NCI-H1105 treated with DMSO at 0.1 percent for 48 hours (cell line): ENCODE measurements around the gene COX19.
"Not testable (repeated sequence)": the region's sequence is repeated elsewhere in the genome, so short reads cannot be mapped to it uniquely, and the experiment has no call there.

Experiments
- DNase-seq: peaks from one replicate; lab custom pipeline; 2025; lab: John Stamatoyannopoulos, UW

COX19 gene

DNA sequence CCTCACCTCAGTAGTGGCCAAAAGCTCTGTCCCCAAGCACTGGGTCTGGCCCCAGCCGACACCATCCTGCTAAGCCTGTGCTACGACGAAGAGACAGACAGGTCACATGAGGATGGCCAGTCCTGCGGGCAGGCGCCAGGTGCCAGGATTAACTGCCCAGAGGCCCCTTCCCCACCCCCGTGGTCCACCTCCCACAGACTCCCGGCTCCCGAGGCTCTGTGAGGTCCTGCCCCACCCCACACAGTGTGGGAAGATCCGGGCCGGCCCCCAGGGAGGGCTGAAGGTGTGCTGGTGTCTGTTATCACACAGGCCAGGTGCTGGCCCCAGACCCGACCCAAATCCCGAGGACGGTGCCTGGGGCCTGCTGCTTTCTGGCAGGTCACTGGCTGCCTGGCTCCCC, 34.9 kb upstream of the COX19 start:
- no peak for DNase-seq

DNA sequence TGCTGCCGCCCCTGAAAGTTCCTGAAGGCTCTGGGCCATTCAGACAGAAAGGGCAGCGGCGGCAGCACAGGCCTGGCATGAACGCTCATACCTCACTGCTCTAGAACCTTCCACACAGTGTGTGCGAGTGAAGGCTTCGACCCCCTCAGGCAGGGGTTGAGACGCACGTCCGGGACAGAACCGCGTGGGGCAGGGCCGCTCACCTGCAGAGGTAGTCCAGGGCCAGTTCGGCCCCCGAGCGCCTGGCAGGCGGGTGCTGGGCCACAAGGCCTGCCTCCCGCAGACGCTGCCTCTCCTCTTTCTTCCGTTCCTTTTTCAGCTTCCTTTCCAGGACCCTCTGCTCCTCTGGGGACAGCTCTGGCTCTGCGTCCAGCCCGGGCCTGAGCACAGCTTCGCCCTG, 34.4 kb upstream of the COX19 start:
- no peak for DNase-seq

DNA sequence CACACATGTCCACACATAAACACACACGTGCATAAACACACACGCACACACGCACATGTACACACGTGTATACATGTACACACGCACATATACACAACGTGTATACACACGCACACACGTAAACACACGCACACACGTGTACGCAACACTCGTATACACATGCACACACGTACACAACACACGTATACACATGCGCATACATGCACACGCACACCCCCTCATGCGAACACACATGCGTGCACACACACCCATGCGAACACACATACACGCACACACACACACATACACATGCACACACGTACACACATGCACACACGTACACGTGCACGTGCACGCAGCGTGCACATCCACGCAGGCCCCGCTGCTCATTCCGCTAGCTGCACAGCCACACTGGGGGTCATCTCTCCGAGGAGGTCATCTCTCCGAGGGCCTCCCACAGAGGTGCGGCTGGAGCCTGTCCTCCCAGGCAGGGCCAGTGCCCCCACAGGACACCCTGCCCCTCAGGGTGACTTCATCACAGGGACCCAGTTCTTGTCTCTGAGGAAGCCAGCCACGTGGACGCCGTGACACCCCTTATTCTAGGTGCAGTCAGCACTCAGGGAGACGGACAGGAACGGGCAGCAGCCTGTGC, 33.5 kb upstream of the COX19 start:
- DNase-seq, result no peak

DNA sequence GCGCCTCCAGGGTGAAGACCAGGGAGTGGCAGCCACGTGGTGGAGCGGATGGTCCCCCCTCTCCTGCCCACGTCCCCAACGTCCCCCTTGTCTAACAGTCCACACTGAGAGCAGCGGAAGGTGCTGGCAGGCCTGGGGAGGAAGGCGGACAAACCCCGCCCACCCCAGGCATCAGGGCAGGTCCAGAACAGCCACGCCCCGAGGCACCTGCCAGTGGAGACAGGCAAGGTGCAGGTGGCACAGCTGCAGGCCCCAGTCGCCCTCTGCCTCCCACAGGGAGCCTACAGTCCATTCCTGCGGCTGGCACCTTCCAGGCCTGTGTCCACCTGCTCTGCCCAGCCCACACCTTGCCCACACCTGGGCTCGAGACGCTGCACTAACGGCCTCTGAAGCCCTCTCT, 32.6 kb upstream of the COX19 start:
- DNase-seq, result no peak

DNA sequence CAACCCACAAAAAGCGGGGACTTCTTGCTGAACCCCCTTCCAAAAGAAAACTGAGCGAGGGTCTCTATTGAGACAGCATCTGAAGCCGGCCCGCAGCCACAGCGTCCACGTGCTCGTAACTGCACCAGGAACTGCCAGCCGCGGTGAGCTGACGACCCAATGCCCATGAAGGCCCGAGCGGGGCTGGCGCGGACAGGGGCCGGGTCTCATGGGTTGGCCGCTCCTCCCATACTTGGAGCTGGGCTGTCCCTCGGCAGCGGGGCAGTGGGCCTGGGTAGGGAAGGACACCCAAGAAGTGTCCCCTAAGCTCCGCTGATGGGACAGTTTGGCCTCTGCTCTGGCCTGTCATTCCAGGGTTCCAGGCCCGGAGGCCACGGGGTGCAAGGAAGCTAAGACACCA, 30.0 kb upstream of the COX19 start:
- DNase-seq, result no peak

DNA sequence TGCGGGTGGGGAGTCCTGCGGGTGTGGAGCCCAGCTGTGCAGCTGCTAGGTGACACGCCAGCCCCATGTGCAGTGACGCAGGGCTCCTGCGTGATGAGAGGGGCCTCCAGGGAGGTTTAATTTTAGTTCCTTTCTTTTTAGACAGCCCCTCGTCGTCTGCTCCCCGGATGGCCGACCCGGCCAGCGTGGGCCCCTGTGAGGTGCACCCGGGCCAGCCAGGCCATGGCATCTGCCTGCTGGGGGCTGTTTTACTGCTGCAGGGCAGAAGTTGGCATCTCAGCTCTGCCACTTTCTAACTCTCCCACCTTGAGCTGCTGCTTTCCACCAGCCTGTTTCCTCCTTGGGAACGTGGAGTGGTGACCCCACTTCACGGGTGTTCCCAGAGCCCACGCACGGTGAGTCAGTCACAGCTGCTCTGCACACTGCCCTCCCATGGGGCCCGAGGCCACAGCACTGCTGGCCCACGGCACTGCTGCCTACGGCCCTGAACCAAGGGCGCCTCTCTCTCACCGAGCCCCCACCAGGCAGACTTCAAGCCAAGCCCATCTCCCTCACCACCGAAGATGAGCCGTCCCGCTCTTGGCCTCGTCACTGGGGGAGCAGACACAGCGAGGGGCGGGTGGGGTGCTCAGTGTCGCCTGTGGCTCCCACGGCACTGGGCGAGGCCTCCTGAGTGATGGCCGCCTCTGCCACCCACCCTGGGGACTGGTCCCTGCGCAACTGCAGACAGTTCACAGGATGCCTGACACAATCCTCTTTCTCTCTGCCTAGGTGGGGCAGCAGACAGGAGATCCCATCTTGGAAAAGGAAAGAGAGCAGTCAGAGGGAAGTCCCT, 28.9 kb upstream of the COX19 start:
- no peak for DNase-seq

DNA sequence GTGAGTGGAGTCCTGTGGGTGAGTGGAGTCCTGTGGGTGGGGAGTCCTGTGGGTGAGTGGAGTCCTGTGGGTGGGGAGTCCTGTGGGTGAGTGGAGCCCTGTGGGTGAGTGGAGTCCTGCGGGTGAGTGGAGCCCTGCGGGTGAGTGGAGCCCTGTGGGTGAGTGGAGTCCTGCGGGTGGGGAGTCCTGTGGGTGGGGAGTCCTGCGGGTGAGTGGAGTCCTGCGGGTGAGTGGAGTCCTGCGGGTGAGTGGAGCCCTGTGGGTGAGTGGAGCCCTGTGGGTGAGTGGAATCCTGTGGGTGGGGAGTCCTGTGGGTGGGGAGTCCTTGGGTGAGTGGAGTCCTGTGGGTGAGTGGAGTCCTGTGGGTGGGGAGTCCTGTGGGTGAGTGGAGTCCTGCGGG, 27.1 kb upstream of the COX19 start:
- not testable (repeated sequence) for DNase-seq

DNA sequence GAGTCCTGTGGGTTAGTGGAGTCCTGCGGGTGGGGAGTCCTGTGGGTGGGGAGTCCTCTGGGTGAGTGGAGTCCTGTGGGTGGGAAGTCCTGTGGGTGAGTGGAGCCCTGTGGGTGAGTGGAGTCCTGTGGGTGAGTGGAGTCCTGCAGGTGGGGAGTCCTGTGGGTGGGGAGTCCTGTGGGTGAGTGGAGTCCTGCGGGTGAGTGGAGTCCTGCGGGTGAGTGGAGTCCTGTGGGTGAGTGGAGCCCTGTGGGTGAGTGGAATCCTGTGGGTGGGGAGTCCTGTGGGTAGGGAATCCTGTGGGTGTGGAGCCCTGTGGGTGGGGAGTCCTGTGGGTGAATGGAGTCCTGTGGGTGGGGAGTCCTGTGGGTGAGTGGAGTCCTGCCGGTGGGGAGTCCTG, 26.7 kb upstream of the COX19 start:
- DNase-seq, result not testable (repeated sequence)

DNA sequence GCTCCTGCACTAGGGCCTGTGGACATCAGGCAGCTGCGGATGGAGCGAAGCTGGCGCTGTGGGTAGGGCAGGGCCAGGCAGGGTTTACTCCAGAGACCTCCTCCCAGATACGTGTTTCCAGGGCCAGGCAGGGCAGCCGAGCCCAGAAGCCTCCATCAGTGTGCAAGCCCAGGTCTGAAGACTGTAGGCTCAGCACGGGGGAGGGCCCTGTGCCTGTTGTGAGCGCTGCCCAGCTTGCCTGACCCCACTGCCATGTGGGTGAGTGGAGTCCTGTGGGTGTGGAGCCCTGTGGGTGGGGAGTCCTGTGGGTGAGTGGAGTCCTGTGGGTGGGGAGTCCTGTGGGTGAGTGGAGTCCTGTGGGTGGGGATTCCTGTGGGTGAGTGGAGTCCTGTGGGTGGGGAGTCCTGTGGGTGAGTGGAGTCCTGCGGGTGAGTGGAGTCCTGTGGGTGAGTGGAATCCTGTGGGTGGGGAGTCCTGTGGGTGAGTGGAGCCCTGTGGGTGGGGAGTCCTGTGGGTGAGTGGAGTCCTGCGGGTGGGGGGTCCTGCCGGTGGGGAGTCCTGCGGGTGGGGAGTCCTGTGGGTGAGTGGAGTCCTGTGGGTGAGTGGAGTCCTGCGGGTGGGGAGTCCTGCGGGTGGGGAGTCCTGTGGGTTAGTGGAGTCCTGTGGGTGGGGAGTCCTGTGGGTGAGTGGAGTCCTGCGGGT, 25.9 kb upstream of the COX19 start:
- not testable (repeated sequence) for DNase-seq

DNA sequence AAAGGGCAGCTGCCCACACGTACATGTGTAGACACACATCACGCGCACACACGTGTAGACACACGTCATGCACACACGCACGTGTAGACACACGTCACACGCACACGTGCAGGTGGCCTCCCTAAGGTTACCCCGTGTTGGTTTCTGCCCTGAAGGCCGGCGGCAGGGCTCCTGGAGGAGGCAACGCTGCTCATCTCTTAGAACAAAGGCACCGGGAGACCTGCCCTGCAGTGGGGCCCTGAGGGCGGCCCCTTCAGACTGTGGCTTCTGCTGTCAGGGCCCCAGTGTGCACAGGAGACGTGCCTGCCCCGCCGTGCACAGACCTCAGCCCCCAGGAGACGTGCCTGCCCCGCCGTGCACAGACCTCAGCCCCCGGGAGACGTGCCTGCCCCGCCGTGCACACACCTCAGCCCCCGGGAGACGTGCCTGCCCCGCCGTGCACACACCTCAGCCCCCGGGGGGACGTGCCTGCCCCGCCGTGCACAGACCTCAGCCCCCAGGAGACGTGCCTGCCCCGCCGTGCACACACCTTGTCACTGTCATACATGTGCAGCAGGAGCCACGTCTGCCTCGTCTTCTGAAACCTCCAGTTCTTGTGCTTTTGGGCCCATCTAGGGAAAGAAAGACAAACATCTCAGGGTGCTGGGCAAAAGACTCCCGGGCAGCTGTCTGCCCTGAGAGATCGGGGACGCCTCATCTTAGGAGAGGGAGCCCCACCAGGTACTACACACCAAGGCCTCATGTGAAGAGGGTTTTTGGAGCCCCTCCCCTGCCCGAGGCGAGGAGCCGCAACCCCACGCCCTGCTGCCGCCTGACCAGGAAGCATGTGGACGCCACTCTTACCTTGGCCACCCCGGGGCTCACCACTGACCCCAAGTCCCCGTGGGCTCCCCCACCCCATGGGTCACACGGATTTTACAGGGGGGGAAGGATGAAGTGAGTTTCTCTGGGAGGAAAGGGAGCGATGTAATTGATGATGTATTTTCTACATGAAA, 24.9 kb upstream of the COX19 start:
- DNase-seq, result no peak

DNA sequence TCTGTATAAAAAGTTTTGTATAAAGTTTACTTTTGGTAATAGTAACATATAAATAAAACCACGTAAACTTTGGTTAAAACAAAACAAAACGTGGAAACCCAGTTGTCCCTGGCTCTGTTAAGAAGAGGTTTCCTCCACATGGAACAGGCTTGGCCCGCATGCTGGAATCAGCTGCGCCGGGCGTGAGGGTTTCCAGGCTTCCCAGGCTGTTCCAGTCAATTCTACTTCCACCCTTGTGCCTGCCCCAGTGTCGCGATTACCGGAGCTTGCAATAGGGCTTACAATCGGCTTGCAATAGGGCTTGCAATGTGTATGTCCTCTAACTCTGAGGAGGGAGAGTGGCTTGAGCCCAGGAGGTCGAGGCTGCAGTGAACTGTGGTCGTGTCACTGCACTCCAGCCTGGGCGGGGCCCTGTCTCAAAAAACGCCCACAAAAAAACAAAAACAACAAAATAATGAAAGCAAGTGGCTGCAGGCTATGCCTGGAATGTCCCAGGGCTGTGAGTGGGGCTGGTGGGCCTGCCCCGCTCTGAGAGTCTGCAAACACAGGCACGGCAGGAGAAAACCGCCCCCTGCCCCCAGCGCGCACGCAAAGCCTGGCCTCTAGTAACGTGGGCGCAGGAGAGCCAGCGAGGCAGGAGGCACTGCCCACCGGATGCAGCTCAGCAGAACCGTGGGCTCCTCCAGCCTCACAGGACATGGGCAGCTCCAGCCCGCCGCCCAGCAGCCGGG, 24.0 kb upstream of the COX19 start:
- DNase-seq, result no peak

DNA sequence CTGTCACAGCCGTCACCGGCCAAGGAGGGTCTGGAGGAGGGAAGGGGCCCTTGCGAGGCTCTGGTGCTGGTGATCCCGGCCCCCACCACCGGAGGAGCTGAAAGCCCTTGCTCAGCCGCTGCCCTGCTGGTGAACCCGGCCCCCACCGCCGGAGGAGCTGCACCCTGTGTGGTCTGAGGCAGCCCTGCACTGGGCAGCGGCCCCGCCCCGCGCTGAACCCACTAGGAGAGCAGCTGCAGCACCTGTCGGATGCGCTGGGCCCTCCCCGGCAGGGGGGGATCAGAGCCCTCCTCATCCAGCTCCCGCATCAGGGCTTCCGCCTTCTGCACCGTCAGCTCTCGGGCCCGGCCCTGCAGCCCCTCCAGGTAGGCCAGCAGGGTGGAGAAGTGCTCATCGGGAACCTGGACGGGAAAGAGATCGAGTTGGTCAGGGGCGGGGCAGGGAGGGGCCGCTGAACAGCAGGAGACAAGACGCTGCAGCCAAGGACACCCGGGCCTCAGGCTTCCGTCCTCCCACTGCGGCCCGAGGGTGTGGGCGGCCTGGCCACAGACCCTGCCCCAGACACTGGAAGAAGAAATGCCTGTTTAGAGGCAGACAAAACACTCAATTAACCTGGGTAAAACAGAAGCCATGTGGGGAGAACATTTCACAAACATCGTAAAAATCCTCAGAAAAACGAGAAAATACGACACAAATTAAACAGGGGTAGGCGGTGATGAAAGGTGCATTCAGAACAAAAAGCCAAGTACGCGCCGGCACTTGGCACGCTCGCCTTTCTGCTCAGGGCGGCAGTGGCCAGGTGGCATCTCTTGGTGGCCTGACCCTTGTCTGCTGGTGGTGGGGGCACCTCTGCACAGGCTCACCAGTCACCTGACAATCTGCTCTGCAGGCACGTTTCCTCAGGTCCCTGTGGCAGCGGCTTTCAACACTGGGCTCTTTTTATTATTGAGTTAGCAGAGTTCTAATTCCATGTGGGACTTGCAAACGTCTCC, 22.4 kb upstream of the COX19 start:
- DNase-seq, result no peak

DNA sequence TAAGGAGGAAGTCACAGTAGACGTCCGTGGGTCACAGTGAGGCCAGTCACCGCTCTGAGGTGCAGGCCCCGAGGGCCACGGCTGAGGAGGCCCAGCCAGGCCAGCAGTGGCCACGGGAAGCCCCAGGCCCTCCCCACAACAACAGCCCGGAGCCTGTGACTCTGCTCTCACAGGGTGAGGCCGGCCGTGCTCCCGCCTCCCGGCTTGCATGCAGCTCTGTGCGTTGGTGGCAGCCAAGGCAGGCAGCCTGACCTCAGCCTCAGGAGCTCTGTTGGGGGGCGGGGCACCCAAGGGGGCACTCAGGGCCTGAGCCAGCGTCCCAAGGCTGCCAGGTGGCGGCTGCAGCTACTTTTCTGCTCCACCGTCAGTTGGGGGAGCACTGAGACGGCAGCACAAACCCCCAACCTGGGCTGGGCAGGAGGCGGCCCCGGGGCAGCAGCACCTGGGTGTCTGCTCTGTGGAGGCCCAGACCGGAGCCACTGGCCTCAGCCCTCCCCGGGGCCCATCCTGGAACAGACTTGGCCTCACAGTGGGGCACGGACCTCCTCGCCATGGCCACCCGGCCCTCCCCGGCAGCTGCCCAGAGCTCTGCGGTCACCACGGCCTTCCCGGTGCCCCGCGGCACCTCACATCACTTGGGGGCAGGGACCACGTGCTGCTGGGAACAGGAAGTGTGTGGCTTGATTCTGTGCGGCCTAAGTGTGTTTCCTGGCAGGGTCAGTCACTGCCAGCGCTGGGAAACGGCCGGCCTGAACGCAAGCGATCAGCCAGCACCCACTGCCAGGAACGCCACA, 20.9 kb upstream of the COX19 start:
- DNase-seq, result no peak

DNA sequence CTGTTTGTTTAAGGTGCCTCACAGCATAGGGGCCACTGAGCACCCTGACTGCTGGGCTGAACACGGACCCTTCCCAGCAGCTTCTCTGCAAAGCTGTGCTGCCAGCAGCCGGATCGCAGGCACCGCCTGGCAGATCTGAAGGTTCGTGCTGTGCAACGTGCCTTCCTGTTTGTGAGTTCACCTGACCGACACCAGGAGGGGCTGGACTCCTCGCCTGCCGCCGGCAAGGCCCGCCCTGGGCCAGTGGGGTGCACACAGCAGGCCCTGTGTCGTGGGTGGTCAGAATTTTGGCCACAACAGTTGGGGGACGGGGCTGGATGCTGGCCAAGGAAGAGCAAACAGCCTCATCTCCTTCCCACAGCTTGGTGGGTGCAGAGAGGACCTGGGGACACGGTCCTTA, 20.2 kb upstream of the COX19 start:
- no peak for DNase-seq

DNA sequence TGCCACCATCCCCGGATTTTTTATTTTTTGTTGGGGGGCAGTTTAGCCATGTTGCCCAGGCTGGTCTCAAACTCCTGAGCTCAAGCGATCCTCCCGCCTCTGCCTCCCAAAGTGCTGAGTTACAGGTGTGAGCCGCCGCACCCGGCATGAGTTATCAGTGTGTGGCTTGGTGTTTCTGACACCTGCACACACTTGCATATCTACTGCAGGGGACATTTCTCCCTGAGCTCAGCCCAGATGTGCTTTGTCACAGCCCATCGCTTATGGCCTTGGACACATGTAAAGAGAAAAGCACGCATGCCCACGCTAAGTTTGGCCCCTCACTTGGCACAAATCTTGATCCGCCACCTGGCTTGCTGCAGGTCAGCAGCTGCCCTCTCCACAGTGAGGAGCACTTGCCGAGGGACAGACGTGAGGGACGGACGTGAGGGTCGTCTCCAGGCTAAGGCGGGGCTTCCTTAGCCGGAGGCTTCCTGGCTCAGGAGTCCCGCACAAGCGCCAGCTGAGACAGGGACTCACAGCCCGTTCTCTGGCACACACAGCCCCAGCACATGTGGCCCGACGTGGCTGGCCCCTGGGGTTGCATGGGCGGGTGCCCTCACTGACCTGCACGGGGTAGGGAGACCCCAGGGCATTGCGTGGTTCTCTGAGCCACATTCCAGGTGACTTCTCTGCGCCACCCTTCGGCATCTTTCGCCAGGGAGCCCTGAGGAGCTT, 19.4 kb upstream of the COX19 start:
- DNase-seq, result no peak

DNA sequence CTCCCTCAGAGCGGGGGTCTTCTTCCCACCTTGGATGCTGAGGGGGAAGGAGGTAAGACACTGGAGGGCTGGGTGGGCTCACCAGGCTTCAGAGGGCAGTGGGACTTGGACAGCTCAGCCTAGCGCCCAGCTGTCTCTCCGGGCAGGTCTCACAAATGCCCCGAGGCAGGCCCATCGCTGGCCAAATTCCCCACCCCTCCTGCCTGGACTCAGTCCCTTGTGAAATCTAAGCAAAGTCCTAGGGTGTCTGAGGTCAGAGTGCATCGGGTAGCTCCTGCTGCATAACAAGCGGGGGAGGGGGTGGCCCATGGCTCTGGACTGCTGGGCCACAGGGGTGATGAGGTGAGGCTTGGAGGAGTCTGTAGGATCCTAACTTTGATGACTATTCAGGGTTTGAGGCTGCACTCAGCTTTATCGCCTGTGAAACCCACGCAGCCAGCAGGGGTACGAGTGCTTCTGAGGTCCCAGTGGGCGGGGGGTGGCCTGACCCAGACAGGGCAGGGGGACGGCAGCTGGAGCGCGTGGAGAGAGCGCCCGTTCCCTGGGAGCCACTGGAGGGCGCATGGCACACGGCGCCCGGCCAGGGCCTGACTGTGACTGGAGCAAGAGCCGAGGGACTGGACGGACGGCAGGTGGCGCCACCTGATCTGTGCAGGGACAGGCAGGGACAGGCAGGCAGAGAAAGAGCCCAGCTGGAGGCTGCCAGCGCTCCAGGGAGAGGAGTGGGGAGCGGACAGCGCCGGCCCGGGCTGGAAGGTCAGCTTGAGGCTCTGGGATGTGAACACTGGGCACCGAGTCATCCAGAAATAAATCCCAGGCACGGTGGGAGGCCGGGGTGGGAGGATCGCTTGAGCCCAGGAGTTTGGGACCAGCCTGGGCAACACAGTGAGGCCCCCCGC, 17.6 kb upstream of the COX19 start:
- DNase-seq, result peak; percentile 86
